Gastrocnemius medialis (tissue), 4 donors: Measurements from ENCODE around the gene APEH.
A peak's percentile ranks its signal among the peaks of the same experiment; 100 is the strongest.

Experiments used
- CTCF ChIP-seq, 5 experiments: fragments of 450-650 bp in 3 of 5; fragments of 200-600 bp in 2 of 5; sonication (generic) in 2 of 5; IDR thresholded peaks in 4 of 5; conservative IDR thresholded peaks in 1 of 5; 1 replicate in 4 of 5; 2 replicates in 1 of 5; pipeline ENCODE4 v1.5.1; 2016 to 2019; ENCODE audit warnings: antibody characterized with exemption in 5 of 5, mild to moderate bottlenecking in 3 of 5, moderate library complexity in 3 of 5
- POLR2A ChIP-seq, 2 donors: fragments of 450-650 bp; IDR thresholded peaks; one replicate each; pipeline ENCODE4 v1.6.1; 2017; ENCODE audit warnings: antibody characterized with exemption in 2 of 2, mild to moderate bottlenecking in 2 of 2, moderate library complexity in 2 of 2

DNA sequence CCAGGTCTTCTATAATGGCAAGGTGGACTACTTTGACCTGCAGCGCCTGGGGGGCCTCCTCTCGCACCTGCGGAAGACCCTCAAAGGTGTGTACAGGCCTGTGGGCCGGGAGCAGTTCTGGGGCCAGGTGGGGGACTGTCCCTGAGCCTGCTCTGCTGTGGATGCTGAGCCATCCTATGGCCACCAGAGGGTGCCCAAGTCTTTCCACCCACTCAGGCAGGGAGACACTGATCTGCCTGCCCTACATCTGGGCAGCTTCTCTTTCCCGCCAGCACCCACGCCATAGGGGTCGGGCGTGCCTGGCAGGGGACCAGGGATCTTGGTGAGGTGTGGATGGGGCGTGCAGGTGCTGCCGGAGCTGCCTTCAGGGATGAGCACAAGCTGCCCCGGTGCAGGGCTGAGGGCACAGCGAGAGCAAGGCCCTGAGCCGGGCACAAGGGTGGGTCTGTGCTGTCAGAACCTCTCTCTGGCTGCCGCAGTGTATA, 29.3 kb downstream of the APEH start:
- peak; percentile 75 to 84 (median 80) for TF ChIP-seq CTCF (IDR thresholded peaks at IDR 0.05 in 4 of 5, conservative IDR thresholded peaks at IDR 0.05 in 1 of 5)
- TF ChIP-seq POLR2A (IDR thresholded peaks at IDR 0.05): no peak
